HepG2 (cell line): ENCODE data around the gene NDUFS1. TPM values are rescaled to one million over a fixed set of nuclear protein-coding genes. Genes with fewer than 3 reads are reported as not detected.

Experiments
- BRD4 ChIP-seq: sonication (generic); formaldehyde crosslinking; IDR thresholded peaks from 2 replicates; pipeline ENCODE4 v1.4.0; 2020; ENCODE audit warnings: missing genetic modification reagents
- CREB1 ChIP-seq, 2 experiments: fragments of 450-650 bp in 1 of 2; IDR thresholded peaks; 2 replicates each; pipeline ENCODE4 v1.6.1; 2016 to 2017; ENCODE audit warnings: control low read depth in 1 of 2, mild to moderate bottlenecking in 1 of 2, missing compliant biosample characterization in 1 of 2, missing genetic modification characterization in 1 of 2
- IRF2 ChIP-seq: IDR thresholded peaks from 2 replicates; pipeline ENCODE4 v1.6.1; 2018; ENCODE audit warnings: missing genetic modification reagents, missing compliant biosample characterization
- KMT2B ChIP-seq: IDR thresholded peaks from 2 replicates; pipeline ENCODE4 v1.6.1; 2016; ENCODE audit warnings: missing genetic modification reagents, missing compliant biosample characterization
- PITX1 ChIP-seq: sonication (generic); formaldehyde crosslinking; IDR thresholded peaks from 2 replicates; pipeline ENCODE4 v1.5.1; 2020; ENCODE audit warnings: mild to moderate bottlenecking, missing genetic modification reagents
- POLR2A ChIP-seq, 2 experiments: IDR thresholded peaks; 2 replicates each; pipeline ENCODE4 v1.6.1; 2011; ENCODE audit warnings: low read depth in 2 of 2, low read length in 2 of 2, mild to moderate bottlenecking in 1 of 2, moderate library complexity in 1 of 2; ENCODE audit not compliant: insufficient read depth in 1 of 2
- STAT5B ChIP-seq: sonication (generic); formaldehyde crosslinking; IDR thresholded peaks from 2 replicates; pipeline ENCODE4 v1.4.0; 2020; ENCODE audit warnings: missing genetic modification reagents
- TGIF2 ChIP-seq: IDR thresholded peaks from 2 replicates; pipeline ENCODE4 v1.6.1; 2016; ENCODE audit warnings: control low read depth, missing compliant biosample characterization
- ZBTB10 ChIP-seq: sonication (generic); formaldehyde crosslinking; IDR thresholded peaks from 2 replicates; pipeline ENCODE4 v1.4.0; 2020; ENCODE audit warnings: missing genetic modification reagents, borderline replicate concordance
- ZNF691 ChIP-seq: sonication (generic); formaldehyde crosslinking; IDR thresholded peaks from 2 replicates; pipeline ENCODE4 v1.4.0; 2020; ENCODE audit warnings: missing genetic modification reagents, low read depth, mild to moderate bottlenecking, borderline replicate concordance
- ZNF776 ChIP-seq: sonication (generic); formaldehyde crosslinking; IDR thresholded peaks from 2 replicates; pipeline ENCODE4 v1.4.0; 2020; ENCODE audit warnings: mild to moderate bottlenecking, missing genetic modification reagents
- ZNF891 ChIP-seq: sonication (generic); formaldehyde crosslinking; IDR thresholded peaks from 2 replicates; pipeline ENCODE4 v1.5.0; 2020; ENCODE audit warnings: mild to moderate bottlenecking, missing genetic modification reagents
- polyA plus RNA-seq, 8 experiments: library from polyadenylated mRNA; depleted of rRNA in 3 of 8; stranded (reverse) in 7 of 8; unstranded in 1 of 8; fragments of >200 nt; fragmentation: Illumina TruSeq in 4 of 8; extraction: Trizol in 4 of 8; gene quantifications; 2 replicates each; pipeline versions ENCODE4 v1.2.1 to v1.2.3, GENCODE V29; 2011 to 2016; ENCODE audit warnings: low read depth in 4 of 8, missing spikeins in 1 of 8, mixed read lengths in 1 of 8; ENCODE audit not compliant: insufficient read depth in 1 of 8
- total RNA-seq, 5 experiments: library from RNA; depleted of rRNA; stranded (reverse); fragments of >200 nt; fragmentation: Illumina TruSeq; extraction: Trizol; gene quantifications; 2 replicates each; pipeline ENCODE4 v1.2.3, GENCODE V29; 2016; ENCODE audit warnings: low read depth in 1 of 5
- TF ChIP-seq, protein P1 (sequence below): sonication (generic); formaldehyde crosslinking; IDR thresholded peaks from 2 replicates; pipeline ENCODE4 v1.9.0; 2021; ENCODE audit warnings: missing genetic modification reagents, borderline replicate concordance
- TF ChIP-seq, protein P2 (sequence below): sonication (generic); formaldehyde crosslinking; IDR thresholded peaks from 2 replicates; pipeline ENCODE4 v1.4.0; 2020; ENCODE audit warnings: mild to moderate bottlenecking, missing genetic modification reagents

Gene NDUFS1
- total and polyA plus RNA-seq, 2 of the 13 experiments (the other 11 are each of a cell fraction or from before 2014, with no cell fraction given): 139 to 242 TPM

DNA sequence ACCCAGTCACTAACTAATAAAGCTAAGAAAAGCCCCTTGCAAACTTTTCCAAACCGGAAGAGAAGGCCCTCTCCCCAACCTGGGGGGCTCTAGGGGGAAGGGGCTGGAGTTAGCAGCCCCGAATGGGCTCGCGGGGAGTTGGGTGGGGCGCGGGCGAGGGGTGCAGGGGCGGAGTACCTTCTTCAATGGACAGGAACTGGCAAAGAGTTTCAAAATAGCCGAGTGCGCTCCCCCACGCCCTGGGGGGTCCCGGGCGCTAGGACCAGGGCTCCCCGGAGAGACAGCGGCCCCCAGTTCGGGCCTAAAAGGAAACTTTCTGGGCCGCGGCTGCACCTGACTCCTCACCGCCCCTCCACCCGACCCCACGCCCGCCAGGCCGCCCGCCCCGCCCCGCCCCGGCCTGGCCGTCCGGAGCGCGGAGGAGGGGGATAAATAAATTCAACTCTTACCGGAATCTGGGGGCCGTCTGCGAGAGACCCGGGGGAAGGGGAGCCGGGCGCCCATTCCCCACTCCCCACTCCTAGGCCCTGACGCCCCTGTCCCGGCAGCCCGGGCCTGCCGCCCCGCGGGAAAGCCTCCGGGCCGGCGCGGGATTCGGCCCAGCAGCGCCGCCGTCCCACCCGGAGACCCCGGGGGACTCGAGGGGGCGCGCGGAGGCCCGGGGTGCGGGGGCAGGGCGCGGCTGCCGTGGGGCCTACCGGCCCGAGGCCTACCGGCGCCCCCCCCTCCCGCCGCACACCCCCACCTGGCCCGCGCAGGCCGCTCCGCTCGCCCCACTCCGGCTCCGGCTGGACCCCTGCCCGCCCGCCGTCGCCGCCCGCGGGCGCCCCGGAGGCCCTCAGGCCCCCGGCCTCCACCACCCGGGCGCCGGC, 74.1 kb downstream of the NDUFS1 start (continued):
- no peak for TF ChIP-seq ZNF691 (CRISPR knock-in tag)
- TF ChIP-seq POLR2A (IDR thresholded peaks at IDR 0.05; ENCODE audit: insufficient read depth in 1 of 2, low read depth in 2 of 2, low read length in 2 of 2): no peak
- no peak for TF ChIP-seq TGIF2 (CRISPR knock-in tag)
- TF ChIP-seq IRF2 (CRISPR knock-in tag): no peak
- TF ChIP-seq, protein P1, sequence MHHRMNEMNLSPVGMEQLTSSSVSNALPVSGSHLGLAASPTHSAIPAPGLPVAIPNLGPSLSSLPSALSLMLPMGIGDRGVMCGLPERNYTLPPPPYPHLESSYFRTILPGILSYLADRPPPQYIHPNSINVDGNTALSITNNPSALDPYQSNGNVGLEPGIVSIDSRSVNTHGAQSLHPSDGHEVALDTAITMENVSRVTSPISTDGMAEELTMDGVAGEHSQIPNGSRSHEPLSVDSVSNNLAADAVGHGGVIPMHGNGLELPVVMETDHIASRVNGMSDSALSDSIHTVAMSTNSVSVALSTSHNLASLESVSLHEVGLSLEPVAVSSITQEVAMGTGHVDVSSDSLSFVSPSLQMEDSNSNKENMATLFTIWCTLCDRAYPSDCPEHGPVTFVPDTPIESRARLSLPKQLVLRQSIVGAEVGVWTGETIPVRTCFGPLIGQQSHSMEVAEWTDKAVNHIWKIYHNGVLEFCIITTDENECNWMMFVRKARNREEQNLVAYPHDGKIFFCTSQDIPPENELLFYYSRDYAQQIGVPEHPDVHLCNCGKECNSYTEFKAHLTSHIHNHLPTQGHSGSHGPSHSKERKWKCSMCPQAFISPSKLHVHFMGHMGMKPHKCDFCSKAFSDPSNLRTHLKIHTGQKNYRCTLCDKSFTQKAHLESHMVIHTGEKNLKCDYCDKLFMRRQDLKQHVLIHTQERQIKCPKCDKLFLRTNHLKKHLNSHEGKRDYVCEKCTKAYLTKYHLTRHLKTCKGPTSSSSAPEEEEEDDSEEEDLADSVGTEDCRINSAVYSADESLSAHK (CRISPR knock-in tag): no peak
- TF ChIP-seq BRD4: no peak
- TF ChIP-seq STAT5B (CRISPR knock-in tag): no peak
- TF ChIP-seq ZNF891 (CRISPR knock-in tag): 0 out of 2 replicates have a peak, but pooled peaks have one; percentile 28
- TF ChIP-seq, protein P2, sequence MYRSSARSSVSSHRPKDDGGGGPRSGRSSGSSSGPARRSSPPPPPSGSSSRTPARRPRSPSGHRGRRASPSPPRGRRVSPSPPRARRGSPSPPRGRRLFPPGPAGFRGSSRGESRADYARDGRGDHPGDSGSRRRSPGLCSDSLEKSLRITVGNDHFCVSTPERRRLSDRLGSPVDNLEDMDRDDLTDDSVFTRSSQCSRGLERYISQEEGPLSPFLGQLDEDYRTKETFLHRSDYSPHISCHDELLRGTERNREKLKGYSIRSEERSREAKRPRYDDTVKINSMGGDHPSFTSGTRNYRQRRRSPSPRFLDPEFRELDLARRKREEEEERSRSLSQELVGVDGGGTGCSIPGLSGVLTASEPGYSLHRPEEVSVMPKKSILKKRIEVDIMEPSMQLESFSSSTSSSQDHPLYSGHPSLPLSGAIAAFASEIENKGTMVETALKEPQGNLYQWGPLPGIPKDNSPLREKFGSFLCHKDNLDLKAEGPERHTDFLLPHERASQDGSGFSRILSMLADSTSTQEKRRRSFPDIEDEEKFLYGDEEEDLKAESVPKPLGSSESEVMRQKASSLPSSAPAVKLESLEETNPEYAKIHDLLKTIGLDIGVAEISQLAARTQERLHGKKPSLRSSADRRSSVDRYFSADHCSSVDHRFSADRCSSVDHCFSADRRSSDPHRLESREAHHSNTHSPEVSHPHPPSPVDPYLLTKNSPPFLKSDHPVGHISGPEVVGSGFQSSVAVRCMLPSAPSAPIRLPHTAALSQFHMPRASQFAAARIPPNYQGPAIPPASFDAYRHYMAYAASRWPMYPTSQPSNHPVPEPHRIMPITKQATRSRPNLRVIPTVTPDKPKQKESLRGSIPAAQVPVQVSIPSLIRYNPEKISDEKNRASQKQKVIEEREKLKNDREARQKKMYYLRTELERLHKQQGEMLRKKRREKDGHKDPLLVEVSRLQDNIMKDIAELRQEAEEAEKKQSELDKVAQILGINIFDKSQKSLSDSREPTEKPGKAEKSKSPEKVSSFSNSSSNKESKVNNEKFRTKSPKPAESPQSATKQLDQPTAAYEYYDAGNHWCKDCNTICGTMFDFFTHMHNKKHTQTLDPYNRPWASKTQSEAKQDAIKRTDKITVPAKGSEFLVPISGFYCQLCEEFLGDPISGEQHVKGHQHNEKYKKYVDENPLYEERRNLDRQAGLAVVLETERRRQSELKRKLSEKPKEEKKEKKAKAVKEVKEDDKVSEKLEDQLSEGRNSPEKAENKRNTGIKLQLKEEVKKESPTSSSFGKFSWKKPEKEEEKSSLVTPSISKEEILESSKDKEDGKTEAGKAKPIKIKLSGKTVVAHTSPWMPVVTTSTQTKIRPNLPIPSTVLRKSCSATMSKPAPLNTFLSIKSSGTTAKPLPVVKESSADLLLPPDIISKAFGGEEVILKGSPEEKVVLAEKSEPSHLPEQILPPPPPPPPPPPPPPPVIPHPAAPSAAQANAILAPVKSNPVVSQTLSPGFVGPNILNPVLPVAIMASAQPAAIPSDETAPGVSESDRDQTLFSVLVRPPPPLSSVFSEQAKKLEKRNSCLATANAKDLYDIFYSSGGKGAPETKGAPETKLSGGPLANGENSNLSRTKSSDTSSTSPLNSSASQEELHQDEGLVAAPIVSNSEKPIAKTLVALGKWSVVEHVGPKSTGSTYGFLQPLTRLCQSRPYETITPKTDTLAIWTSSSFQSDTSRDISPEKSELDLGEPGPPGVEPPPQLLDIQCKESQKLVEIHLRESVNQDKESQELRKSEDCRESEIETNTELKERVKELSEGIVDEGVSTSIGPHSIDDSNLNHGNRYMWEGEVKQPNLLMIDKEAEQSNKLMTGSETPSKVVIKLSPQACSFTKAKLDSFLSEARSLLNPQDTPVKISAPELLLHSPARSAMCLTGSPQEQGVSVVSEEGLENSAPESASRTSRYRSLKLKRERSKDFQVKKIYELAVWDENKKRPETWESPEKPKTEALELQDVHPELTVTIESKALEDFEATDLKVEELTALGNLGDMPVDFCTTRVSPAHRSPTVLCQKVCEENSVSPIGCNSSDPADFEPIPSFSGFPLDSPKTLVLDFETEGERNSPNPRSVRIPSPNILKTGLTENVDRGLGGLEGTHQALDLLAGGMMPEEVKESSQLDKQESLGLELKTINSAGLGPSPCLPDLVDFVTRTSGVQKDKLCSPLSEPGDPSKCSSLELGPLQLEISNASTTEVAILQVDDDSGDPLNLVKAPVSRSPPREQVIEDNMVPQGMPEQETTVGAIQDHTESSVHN: no peak
- TF ChIP-seq KMT2B (CRISPR knock-in tag): no peak
- TF ChIP-seq CREB1 (IDR thresholded peaks at IDR 0.05): no peak
- TF ChIP-seq CREB1 (CRISPR knock-in tag; IDR thresholded peaks at IDR 0.05): no peak
- TF ChIP-seq PITX1 (CRISPR knock-in tag): no peak
- TF ChIP-seq ZNF776 (CRISPR knock-in tag): no peak
- peak; percentile 70 for TF ChIP-seq ZBTB10 (CRISPR knock-in tag)
